HG03354 (cell line): Measurements from ENCODE around the gene DLGAP1.
A peak's percentile ranks its signal among the peaks of the same experiment; 100 is the strongest.

Experiments used
- ATAC-seq: cut with Tn5 transposase; IDR thresholded peaks from one replicate; pipeline ENCODE4 v1.9.1; 2021; ENCODE audit warnings: mild to moderate bottlenecking; ENCODE audit not compliant: unreplicated experiment, poor library complexity, severe bottlenecking

The DLGAP1 gene

DNA sequence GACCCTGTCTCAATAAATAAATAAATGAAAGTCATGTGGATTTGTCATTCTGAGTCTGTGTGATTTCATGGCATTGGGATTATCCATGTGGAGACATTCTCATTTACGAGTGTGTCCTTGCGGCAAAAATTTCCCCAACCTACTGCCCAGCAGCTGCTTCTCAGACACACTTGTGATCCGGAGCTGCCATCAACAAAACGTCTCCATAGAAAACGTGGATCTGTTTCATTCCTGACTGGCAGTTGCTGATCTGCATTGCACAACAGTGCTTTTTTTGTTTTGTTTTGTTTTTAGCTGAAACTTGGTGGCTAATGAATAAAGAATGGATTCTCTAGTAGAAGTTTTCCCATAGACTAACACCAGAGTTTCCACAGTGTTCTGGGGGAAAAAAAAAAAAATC, 930.4 kb downstream of the DLGAP1 start:
- no peak for ATAC-seq

DNA sequence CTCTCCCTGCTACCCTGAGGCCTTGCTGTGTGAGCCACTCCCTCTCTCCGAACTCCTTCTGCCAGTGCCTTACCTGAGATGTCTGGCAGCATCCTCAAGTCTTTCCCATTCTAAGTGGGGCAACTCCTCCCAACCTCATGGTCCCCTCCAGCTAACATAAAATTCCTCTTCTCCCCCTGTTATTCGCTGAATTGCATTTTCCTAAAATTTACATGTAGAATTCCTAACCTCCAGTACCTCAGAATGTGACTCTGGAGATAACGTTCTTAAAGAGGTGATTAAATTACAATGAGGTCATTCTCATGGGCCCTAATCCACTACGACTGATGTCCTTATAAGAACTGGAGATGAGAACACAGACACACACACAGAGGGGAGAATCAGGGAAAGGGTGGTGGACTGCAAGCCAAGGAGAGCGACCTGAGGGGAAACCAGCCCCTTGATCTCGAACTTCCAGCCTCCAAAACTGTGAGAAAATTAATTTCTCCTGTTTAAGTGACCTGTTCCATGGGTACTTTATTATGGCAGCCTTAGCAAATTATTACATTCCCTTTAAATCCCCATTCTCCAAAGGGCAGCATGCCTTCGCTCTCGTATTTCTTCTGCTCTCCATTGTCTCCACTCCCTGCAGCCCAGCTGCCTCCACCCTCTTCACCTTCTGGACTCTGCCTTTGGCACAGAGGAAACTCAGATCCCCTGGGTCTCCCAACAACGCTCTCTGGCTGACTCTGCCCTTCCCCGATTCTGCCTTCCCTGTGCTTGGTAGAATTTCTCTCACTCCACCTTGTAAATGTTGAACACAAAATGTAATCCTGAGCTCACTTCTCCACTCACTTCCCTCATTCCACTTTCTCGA, 934.6 kb downstream of the DLGAP1 start:
- no peak for ATAC-seq

DNA sequence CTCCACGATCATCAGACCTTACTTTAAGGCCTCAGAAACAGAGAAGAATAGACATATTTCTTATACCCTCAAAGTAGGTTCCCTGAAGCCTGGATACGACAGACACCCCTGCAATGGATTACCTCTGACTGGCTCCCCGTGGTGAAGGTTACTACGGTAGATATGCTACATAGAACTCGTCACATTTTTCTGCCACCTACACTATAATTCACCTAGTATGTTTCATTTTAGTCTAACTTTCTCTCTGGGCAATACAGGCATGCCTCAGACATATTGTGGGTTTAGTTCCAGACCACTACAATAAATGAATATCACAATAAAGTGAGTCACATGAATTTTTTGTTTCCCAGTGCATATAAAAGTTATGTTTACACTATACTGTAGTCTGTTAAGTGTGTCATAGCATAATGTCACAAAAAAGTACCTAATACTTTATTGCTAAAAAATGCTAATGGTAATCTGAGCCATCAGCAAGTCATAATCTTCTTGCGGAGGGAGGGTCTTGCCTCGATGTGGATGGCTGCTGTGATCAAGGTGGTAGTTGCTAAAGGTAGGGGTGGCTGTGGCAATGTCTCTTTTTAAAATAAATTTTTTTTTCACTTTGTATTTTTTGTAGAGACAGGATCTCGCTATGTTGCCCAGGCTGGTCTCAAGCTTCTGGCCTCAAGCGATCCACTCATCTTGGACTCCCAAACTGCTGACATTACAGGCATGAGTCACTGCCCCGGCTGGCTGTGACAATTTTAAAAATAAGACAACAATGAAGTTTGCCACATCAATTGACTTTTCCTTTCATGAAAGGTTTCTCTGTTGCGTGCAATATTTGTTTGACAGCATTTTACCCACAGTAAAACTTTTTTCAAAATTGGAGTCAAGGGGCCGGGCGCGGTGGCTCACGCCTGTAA, 940.5 kb downstream of the DLGAP1 start:
- ATAC-seq = no peak

DNA sequence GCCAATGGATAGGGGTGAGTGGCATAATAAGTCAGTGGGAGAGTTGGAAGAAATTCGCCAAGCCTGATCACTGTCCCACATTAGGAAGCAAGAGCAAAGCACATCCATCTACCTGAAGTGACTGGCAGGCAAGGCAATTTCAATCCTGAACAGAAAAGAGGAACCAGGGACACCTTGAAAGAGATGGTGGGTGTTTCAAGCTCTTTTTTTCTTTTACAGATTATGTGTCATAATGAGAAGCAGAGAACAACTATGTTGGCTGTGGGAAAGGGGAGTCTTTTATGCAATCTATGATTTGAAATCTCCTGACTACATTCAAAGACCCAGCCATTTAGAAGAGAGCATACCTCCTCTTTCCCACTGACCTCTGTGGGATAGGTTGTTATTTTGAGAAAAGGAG, 941.6 kb downstream of the DLGAP1 start:
- peak; percentile 76 for ATAC-seq

DNA sequence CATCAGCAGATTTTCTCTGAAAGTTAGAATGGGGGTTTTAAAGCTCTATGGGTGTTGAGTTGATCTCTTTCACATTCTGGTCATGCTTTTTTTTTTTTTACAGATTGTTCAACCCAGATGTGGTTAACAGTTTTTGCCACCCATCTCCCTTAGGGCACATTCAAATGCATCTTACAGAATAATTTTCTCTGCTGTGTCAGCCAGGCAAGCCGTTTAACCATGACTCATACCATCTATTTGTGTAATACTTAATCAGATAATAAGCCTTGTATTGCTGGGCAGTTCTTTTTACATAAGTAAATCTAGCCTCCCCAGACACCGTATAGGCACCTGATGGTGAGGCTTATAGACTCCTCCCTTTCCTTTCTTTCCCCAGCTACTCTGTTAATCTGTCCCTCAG, 943.1 kb downstream of the DLGAP1 start:
- no peak for ATAC-seq

DNA sequence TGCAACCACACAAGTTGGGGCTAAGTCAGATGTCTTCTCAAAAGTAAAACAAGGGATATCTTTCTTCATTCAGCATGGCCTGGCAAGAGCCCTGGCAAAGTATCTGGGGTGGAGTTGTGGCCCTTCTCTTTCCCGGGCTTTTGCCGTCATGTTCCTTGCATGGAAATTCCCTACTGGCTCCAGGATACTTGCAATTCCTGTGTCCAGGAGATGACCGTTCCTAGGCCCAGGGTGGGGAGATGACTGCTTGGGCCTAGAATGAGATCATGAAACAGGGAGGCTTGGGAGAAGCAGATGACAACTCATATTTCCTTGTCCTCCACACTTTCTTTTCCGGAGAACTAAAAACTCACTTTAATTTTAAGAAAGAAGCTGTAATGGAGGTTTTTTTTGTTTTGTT, 944.2 kb downstream of the DLGAP1 start:
- ATAC-seq = no peak

DNA sequence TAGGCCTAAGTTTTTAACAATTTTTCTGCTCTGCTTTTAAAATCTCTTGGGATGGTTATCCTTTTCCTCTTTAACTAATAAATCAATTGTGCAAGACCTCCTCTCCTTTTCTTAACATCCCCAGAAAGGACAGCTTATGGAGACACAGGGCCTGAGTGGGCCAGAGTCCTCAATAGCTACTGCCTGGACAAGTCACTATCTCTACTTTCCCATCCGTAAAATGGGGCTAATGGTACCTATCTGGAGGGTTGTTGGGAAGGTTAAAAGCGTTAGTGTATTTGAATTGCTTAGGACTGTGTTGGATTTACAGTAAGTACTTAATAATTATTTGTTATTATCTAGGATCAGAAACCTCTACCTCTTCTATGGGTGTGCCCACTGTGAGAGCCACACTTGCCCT, 945.1 kb downstream of the DLGAP1 start:
- no peak for ATAC-seq

DNA sequence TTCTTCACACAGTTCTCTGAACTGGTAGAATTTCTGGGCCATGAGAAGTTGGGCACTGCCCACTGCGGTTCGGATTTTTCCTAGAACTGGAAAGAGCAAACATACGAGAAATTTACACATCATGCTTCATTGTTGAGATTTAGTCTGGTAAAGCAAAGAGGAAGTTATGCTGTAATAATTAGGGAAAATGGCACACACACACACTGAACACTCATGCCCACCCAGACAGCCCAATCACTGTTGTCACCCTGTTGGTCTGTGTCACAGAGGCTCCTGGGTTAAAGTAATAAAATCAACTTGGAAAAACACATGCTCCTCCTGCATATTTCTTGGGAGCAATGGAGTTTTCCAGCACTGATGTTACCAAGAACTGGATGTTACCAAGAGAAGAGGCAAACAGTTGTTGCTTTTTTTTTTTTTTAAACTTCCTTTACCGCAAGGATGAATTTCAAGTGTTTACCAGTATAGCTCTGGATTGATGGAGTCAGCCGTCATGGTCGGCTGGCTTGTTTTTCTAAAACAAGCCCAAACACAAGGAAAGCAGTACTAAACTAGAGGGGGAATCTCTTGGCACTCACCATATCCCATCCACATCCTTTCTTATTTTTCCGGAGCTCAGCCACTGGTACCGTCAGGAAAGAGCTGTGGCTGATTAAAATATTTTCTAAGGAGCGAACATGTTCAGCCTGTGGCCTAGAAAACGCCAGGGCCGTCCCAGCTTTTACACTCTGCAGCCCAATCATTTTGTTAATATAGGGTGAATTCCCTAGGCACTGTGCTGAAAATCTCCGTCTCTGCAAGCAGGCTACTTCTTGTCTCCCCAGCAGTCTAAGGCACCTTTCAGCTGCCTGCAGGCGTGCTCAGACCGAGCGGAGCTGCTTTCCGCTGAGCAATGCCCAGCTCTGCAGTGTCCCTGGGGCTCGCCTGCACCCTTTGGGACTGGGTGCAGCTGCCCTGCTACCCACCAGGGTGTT, 946.2 kb downstream of the DLGAP1 start:
- ATAC-seq = no peak

DNA sequence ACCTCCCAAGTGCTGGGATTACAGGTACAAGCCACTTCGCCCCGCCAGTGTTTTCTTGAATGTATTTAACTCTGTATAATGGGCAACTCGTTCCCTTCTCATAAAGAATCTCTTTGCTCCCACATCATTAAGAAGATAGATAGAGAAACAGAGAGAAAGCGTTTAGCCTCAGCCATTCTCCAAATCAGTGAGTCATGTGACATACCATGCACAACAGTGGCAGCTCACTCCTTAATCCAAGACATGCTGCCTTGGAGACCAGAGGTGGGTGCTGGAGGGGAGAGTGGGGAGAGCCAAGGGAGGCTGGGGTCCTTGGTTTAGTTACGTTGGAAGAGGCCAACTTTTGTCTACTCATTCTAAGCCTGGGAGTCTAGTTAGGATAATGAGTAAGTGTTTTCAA, 950.5 kb downstream of the DLGAP1 start:
- ATAC-seq = no peak

DNA sequence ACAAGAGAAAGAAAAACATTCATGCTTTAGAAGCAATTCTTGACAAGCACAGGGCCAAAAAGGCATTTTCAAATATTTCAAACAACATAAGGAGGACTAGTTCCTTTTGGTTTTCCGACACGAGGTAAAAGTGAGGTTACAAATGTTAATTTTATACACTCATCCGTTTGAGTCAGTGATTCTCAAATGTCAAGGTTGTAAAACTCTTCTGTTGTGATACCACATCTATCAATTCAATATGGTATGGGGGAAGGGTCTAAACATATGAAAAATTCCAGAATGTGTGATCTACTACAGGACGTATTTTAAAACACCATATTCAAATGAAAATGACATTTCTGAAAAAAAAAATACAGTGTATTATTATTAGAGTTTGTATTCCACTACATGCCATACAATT, 952.5 kb downstream of the DLGAP1 start:
- no peak for ATAC-seq

DNA sequence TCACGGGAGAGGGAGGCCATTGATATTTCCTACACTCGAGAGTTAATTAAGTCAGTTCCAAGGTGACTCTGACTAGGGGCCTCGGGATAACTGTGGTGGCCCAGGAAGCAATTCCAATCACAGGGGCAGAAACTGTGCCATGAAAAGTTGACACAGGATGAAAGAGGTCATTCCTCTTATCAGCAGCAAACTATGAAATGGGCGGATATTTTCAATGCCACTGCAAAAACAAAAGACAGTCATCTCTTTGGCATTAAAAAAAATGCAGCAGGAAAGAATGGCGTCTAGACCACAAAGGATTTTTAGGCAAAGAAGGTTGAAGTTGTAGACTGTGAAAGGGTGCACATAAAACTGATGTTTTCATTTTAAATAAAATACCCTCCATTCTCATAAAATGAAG, 955.1 kb downstream of the DLGAP1 start:
- no peak for ATAC-seq

DNA sequence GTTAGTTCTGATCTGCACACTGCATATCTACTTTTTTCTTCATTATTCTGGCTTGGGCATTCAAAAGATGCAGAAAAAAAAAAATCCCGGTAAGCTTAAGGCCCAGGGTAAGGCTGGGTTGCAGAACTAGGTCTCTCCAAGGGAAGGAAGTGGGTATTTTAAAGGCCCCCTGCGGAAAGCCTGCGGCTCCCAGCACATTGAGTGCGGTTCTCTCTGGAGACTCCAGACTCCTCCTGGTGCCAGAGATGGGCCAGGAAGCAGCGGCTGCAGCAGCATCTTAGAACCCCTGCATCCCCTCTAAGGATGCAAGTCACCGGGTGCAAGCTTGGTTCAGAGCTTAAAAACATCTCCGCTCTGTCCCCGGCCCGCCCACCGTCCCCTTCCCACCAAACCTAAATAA, 955.6 kb downstream of the DLGAP1 start:
- no peak for ATAC-seq

DNA sequence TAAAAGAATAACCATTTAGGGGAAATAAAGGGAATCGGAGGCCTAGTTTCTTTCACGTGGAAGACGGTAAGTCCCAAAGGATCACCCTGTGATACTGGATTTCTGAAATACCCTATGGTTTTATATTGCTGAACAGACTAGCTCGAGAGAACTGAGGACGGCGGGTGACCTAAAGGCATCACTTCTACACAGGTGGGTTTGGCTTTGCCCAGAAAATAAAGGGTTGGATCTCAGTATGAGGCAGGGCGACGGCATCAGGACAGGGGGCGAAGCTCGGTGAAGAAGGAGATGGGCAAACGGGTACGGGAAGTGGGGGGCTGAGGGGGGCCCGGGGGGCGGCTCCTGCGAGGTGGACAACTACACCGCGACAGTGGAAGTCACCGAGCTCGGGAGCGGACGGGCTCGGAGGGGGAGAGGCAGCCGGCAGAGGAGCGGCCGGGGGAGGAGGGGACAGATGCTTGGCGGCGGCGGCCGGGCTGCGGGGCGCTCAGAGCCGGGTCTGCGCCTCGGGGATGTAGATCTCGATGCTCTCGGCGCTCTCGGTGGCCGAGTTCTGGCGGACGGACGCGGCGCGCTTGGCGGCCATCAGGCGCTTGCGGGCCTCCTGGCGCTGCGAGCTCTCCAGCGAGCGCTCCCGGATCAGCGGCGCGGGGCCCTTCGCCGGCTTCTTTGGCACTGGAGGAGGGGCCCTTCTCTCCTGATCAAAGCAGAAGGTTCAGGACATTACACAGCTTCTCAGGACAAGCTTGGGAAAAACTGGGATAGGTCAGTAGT, 956.2 kb downstream of the DLGAP1 start:
- ATAC-seq = no peak

DNA sequence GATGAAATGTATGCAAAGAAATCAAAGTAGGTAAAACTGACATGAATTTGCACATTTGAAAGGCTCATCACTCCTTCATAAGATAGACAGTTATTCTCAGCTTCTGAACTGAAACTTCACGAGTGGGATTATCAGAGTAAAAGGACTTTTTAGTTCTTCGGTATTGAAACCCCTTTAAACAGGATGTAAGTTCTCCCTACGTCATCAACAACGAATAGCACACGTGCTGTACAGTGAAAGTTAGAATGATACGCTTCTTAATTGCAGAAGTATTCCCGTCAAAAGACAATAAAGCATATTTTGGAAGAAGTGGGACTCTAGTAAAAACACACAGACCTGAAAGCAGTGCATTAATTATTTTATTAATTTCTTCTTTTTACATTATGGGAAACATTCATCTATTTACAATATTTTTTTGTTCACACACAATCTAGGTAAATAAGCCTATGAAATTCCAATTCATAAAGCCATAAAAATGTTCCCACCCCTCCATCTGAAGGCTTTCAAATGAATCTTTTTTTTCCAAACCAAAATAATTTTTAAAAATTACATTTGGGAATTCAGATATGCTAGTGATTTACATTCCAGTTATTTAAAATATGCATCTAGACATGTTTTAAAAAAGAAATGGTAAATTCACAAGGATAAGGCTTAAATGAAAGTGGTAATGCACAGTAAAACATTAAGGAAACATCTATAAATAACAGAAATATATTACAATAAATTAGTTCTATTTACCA, 959.2 kb downstream of the DLGAP1 start:
- ATAC-seq = no peak

DNA sequence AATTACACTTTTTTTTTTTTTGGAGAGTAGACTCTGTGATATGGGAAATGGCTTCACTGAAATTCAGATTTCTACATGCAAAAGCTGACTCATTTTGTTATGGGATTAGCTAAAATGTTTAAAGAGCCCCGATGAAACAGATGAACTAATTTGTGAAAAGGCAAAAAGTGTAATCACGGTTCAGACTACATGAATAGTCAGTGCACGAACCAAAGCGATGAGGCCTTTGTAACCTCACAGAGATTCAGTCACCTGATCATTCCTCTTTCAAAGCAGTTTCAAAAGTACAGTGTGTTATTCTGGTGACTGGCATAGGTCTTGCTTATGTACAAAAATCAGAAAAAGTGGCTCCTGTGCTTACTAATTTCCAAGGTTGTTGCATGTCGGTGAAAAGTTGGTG, 960.5 kb downstream of the DLGAP1 start:
- ATAC-seq = no peak

DNA sequence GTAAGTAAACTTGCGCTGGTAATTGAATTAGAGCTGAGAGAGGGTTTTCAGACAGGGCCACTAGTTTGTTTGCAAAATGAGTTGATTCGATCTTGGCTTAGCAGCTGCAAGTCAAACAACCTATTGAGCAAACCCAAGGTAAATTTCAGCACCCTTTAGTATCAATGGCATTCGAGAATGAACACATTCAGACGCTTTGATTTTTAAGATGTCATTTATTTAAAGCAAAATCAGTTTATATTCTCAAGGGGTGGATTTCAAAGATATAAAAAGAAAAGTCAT, 960.9 kb downstream of the DLGAP1 start:
- no peak for ATAC-seq

DNA sequence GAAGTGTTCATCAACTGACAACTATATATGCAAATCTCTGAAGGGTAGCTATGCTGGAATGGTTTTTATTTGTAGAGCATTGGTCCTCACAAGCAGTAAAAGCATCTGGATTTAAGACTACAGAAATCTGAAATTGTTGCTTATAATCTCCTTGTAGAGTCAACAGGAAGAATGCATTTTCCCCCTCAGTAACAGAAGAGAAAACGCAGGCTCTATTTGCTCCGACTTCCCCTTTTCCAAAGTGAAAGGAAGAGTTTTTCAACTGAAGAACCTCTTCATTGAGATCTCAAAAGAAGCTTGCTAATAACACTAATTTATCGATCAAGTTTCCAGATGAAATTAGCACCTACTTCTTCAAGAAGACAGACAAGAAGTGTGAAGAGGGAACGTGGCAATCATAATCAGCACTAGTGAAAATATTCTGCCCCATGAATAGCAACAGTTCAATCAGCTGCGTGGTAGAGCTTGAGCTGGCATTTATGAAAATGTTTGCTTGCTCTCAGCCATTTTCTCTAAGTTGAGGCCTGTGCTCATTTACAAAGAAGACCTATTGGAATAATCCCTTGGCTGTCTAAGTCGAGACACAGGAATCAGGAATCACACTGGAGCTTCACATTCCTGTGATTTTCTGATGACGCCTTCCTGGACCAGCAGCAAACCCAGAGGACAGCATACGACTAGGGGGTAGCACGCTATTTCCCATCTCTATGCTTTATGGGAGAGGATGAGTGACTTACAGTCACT, 961.4 kb downstream of the DLGAP1 start:
- ATAC-seq = no peak

DNA sequence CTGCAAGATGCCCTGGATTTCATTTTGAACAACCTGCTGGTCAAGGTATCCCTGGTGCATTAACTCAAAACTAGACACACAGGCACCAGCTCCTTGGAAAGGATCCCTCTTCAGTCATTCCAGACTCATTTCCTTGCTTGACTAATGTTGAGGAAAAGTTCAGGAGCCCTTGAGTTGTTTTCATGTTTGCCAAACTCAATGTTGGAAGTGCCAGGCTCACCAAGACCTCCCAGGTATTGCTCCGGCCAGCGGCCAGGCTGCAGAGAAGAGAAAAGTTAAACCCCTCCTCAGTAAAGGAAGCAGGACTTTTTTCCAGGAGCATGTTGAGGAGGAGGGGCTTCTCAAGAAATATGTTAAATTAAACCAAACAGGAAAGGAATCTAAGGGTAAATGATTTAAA, 962.4 kb downstream of the DLGAP1 start:
- no peak for ATAC-seq
